ENCODE measurements around the gene VCL.
A peak's percentile ranks its signal among the peaks of the same experiment; 100 is the strongest.

Gene VCL

DNA sequence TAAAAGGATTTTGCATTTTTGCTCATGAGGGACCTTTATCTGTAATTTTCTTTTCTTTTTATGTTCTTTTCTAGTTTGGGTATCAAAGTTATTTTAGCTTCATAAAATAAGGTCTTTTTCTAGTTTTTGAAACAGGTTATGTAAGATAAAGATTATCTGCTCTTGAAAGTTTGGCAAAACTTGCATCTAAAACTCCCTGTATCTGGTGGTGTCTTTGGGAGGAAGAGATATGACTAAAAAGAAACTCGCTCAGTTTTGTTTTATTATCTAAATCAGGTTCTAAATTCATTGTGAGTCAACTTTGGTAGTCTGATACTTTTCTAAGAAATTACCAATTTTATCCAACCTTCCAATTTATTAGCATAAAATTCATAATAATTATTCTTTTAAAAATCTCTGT is 55.1 kb downstream of the VCL start:
- Histone ChIP-seq H3K27me3 (replicated peaks in 2 of 5; ENCODE audit: control insufficient read depth in 4 of 5, insufficient read depth in 5 of 5, low read length in 4 of 5) (no peaks in the 10 kb centered on the region), H3K36me3 (ENCODE audit: control insufficient read depth in 4 of 4, insufficient read depth in 4 of 4, low read length in 3 of 4) (peaks cover 0 to 2% (median 0%) of the 10 kb centered on the region in 4 experiments), H3K27ac (ENCODE audit: insufficient read depth in 1 of 2, low read depth in 1 of 2, low read length in 2 of 2, poor library complexity in 1 of 2, severe bottlenecking in 2 of 2) (no peak overlapping the region), H3K4me3 (ENCODE audit: control insufficient read depth in 1 of 7, extremely low read depth in 1 of 7, insufficient read depth in 4 of 7, low read depth in 2 of 7, low read length in 6 of 7) (no peak overlapping the region), H3K4me1 (ENCODE audit: control extremely low read depth in 1 of 4, control insufficient read depth in 4 of 4, insufficient read depth in 4 of 4, low read length in 3 of 4) (peaks cover 3 to 19% (median 9%) of the 10 kb centered on the region in 4 experiments), H3K9me3 (ENCODE audit: control extremely low read depth in 1 of 5, control insufficient read depth in 4 of 5, insufficient read depth in 2 of 5, low read depth in 1 of 5, low read length in 4 of 5) (no peaks in the 10 kb centered on the region)
- no peak for DNase-seq
- ChIA-PET POLR2A (interaction anchor here (0.6 kb wide), 2 partner anchors 42 to 569 kb away, joined by 3 read pairs; no protein-coding TSS in a partner anchor), CTCF (interaction anchor here (0.8 to 2.2 kb wide), 7 partner anchors 10 to 125 kb away, joined by 3 to 8 read pairs (median 3); no protein-coding TSS in a partner anchor)
- WGBS (ENCODE audit: insufficient coverage), result no CpG with 5 or more reads among the region's 1 CpG

GRCh38 chr10:74055383-74056049 is 57.6 kb downstream of the VCL start:
- H3K36me3 ChIP-seq (ENCODE audit: control insufficient read depth in 4 of 4, insufficient read depth in 4 of 4, low read length in 3 of 4), result peaks cover 0 to 2% (median 0%) of the 10 kb centered on the region in 4 experiments
- H3K9me3 ChIP-seq (ENCODE audit: control extremely low read depth in 1 of 5, control insufficient read depth in 4 of 5, insufficient read depth in 2 of 5, low read depth in 1 of 5, low read length in 4 of 5), result no peaks in the 10 kb centered on the region
- ChIA-PET POLR2A (no interaction called here), CTCF (interaction anchor here (1.3 to 1.7 kb wide), 3 partner anchors 8 to 34 kb away, joined by 3 to 4 read pairs (median 3); no protein-coding TSS in a partner anchor)
- 38% methylated on average over 1 of the region's 4 CpGs for WGBS (ENCODE audit: insufficient coverage)
- H3K4me1 ChIP-seq (ENCODE audit: control extremely low read depth in 1 of 4, control insufficient read depth in 4 of 4, insufficient read depth in 4 of 4, low read length in 3 of 4), result peaks cover 15 to 31% (median 20%) of the 10 kb centered on the region in 4 experiments
- H3K27me3 ChIP-seq (replicated peaks in 2 of 5; ENCODE audit: control insufficient read depth in 4 of 5, insufficient read depth in 5 of 5, low read length in 4 of 5), result no peaks in the 10 kb centered on the region
- H3K27ac ChIP-seq (ENCODE audit: insufficient read depth in 1 of 2, low read depth in 1 of 2, low read length in 2 of 2, poor library complexity in 1 of 2, severe bottlenecking in 2 of 2), result no peak overlapping the region
- DNase-seq, result no peak
- H3K4me3 ChIP-seq (ENCODE audit: control insufficient read depth in 1 of 7, extremely low read depth in 1 of 7, insufficient read depth in 4 of 7, low read depth in 2 of 7, low read length in 6 of 7), result no peak overlapping the region

- POLR2A ChIA-PET, result no interaction called here
- H3K4me3 ChIP-seq (ENCODE audit: control insufficient read depth in 1 of 7, extremely low read depth in 1 of 7, insufficient read depth in 4 of 7, low read depth in 2 of 7, low read length in 6 of 7), result no peak overlapping the region
Measured at GRCh38 chr10:74056050-74056818, 58.3 kb downstream of the VCL start.

DNA sequence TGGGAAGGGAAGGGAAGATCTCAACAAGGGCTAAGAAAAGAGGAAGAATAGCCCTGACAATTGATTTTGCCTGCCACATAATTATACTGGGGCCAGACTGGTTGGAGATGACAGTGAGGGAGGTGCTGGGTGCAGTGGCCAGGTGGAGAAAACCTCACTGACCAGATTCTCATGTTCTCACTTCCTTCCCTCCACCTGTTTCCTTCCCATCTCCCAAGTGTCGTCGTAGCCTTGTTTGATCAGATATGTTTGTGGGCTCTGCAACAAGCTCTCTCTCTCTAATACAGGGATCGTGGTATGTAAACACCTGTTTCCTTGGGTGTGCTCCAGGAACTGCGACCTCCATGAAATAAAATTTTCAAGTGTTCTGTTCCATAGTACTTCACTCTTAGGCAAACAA is 60.2 kb downstream of the VCL start:
- ChIA-PET POLR2A (interaction anchor here (0.6 kb wide), 1 partner anchor 93 kb away, joined by 4 read pairs; no protein-coding TSS in a partner anchor), CTCF (interaction anchor here (0.6 to 2.1 kb wide), 12 partner anchors 9 to 209 kb away, joined by 3 to 8 read pairs (median 4); no protein-coding TSS in a partner anchor)
- no peak overlapping the region for H3K27ac ChIP-seq (ENCODE audit: insufficient read depth in 1 of 2, low read depth in 1 of 2, low read length in 2 of 2, poor library complexity in 1 of 2, severe bottlenecking in 2 of 2)
- no peaks in the 10 kb centered on the region for H3K36me3 ChIP-seq (ENCODE audit: control insufficient read depth in 4 of 4, insufficient read depth in 4 of 4, low read length in 3 of 4)
- peak overlapping the region in 2 of 7 experiments; percentile 16 to 52 for H3K4me3 ChIP-seq (ENCODE audit: control insufficient read depth in 1 of 7, extremely low read depth in 1 of 7, insufficient read depth in 4 of 7, low read depth in 2 of 7, low read length in 6 of 7)
- no peaks in the 10 kb centered on the region for H3K27me3 ChIP-seq (replicated peaks in 2 of 5; ENCODE audit: control insufficient read depth in 4 of 5, insufficient read depth in 5 of 5, low read length in 4 of 5)
- peak; percentile 35 to 88 (median 80) for DNase-seq
- peaks cover 15 to 41% (median 23%) of the 10 kb centered on the region in 4 experiments for H3K4me1 ChIP-seq (ENCODE audit: control extremely low read depth in 1 of 4, control insufficient read depth in 4 of 4, insufficient read depth in 4 of 4, low read length in 3 of 4)
- no CpG with 5 or more reads among the region's 4 CpGs for WGBS (ENCODE audit: insufficient coverage)
- H3K9me3 ChIP-seq (ENCODE audit: control extremely low read depth in 1 of 5, control insufficient read depth in 4 of 5, insufficient read depth in 2 of 5, low read depth in 1 of 5, low read length in 4 of 5), result peaks cover 0 to 3% (median 0%) of the 10 kb centered on the region in 5 experiments

More at GRCh38 chr10:74056050-74056818, 58.3 kb downstream of the VCL start:
- peak in 2 of 3 donors; percentile 59 to 75 for DNase-seq
- 83% methylated on average over 1 of the region's 2 CpGs for WGBS (ENCODE audit: insufficient coverage)
- Histone ChIP-seq H3K9me3 (ENCODE audit: control extremely low read depth in 1 of 5, control insufficient read depth in 4 of 5, insufficient read depth in 2 of 5, low read depth in 1 of 5, low read length in 4 of 5) (no peaks in the 10 kb centered on the region), H3K4me1 (ENCODE audit: control extremely low read depth in 1 of 4, control insufficient read depth in 4 of 4, insufficient read depth in 4 of 4, low read length in 3 of 4) (peaks cover 15 to 38% (median 21%) of the 10 kb centered on the region in 4 experiments), H3K36me3 (ENCODE audit: control insufficient read depth in 4 of 4, insufficient read depth in 4 of 4, low read length in 3 of 4) (peaks cover 0 to 2% (median 0%) of the 10 kb centered on the region in 4 experiments), H3K27me3 (replicated peaks in 2 of 5; ENCODE audit: control insufficient read depth in 4 of 5, insufficient read depth in 5 of 5, low read length in 4 of 5) (no peaks in the 10 kb centered on the region), H3K27ac (ENCODE audit: insufficient read depth in 1 of 2, low read depth in 1 of 2, low read length in 2 of 2, poor library complexity in 1 of 2, severe bottlenecking in 2 of 2) (no peak overlapping the region)
- CTCF ChIA-PET, result interaction anchor here (0.7 to 1.7 kb wide), 6 partner anchors 9 to 176 kb away, joined by 3 to 4 read pairs (median 3); no protein-coding TSS in a partner anchor

- 20% methylated on average over 6 of the region's 7 CpGs for WGBS (ENCODE audit: insufficient coverage)
- peak overlapping the region in 1 of 7 experiments; percentile 52 for H3K4me3 ChIP-seq (ENCODE audit: control insufficient read depth in 1 of 7, extremely low read depth in 1 of 7, insufficient read depth in 4 of 7, low read depth in 2 of 7, low read length in 6 of 7)
- no peak overlapping the region for H3K27ac ChIP-seq (ENCODE audit: insufficient read depth in 1 of 2, low read depth in 1 of 2, low read length in 2 of 2, poor library complexity in 1 of 2, severe bottlenecking in 2 of 2)
- ChIA-PET CTCF (interaction anchor here (0.6 to 2.1 kb wide), 15 partner anchors 9 to 209 kb away, joined by 3 to 8 read pairs (median 3); no protein-coding TSS in a partner anchor), POLR2A (interaction anchor here (0.6 kb wide), 1 partner anchor 94 kb away, joined by 4 read pairs; no protein-coding TSS in a partner anchor)
- no peaks in the 10 kb centered on the region for H3K27me3 ChIP-seq (replicated peaks in 2 of 5; ENCODE audit: control insufficient read depth in 4 of 5, insufficient read depth in 5 of 5, low read length in 4 of 5)
- DNase-seq, result peak; percentile 81 to 89 (median 83)
- H3K36me3 ChIP-seq (ENCODE audit: control insufficient read depth in 4 of 4, insufficient read depth in 4 of 4, low read length in 3 of 4), result peaks cover 0 to 5% (median under 1%) of the 10 kb centered on the region in 4 experiments
- peaks cover 15 to 41% (median 23%) of the 10 kb centered on the region in 4 experiments for H3K4me1 ChIP-seq (ENCODE audit: control extremely low read depth in 1 of 4, control insufficient read depth in 4 of 4, insufficient read depth in 4 of 4, low read length in 3 of 4)
- peaks cover 0 to 6% (median 0%) of the 10 kb centered on the region in 5 experiments for H3K9me3 ChIP-seq (ENCODE audit: control extremely low read depth in 1 of 5, control insufficient read depth in 4 of 5, insufficient read depth in 2 of 5, low read depth in 1 of 5, low read length in 4 of 5)
Measured at GRCh38 chr10:74058658-74059057, 60.7 kb downstream of the VCL start.

DNA sequence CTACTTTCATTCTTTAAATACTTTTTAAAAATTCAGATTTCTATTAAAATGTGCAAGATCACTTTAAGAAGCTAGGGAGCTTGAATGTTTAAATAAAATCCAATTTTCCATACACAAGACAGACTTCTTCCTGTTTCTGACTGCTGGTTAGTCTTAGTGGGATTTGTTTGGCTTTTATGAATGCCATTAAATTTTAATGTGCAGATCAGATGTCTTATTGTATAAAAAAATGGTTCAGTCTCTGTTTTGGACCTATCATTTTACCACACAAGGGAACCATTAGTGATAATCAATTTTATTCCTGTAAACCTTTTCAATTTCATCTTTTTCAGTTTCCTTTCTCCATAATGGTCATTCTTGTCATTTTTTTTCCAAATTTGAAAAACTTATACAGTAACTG is 63.2 kb downstream of the VCL start:
- ChIA-PET CTCF (interaction anchor here (1.2 to 1.5 kb wide), 2 partner anchors 43 to 183 kb away, joined by 3 to 4 read pairs; no protein-coding TSS in a partner anchor), POLR2A (no interaction called here)
- H3K4me3 ChIP-seq (ENCODE audit: control insufficient read depth in 1 of 7, extremely low read depth in 1 of 7, insufficient read depth in 4 of 7, low read depth in 2 of 7, low read length in 6 of 7), result no peak overlapping the region

More for the DNA sequence above, 63.2 kb downstream of the VCL start:
- H3K9me3 ChIP-seq (ENCODE audit: control extremely low read depth in 1 of 5, control insufficient read depth in 4 of 5, insufficient read depth in 2 of 5, low read depth in 1 of 5, low read length in 4 of 5), result peaks cover 0 to 8% (median 0%) of the 10 kb centered on the region in 5 experiments
- H3K4me1 ChIP-seq (ENCODE audit: control extremely low read depth in 1 of 4, control insufficient read depth in 4 of 4, insufficient read depth in 4 of 4, low read length in 3 of 4), result peaks cover 15 to 34% (median 22%) of the 10 kb centered on the region in 4 experiments
- H3K27ac ChIP-seq (ENCODE audit: insufficient read depth in 1 of 2, low read depth in 1 of 2, low read length in 2 of 2, poor library complexity in 1 of 2, severe bottlenecking in 2 of 2), result no peak overlapping the region
- H3K27me3 ChIP-seq (replicated peaks in 2 of 5; ENCODE audit: control insufficient read depth in 4 of 5, insufficient read depth in 5 of 5, low read length in 4 of 5), result no peaks in the 10 kb centered on the region
- H3K36me3 ChIP-seq (ENCODE audit: control insufficient read depth in 4 of 4, insufficient read depth in 4 of 4, low read length in 3 of 4), result peaks cover 0 to 12% (median 2%) of the 10 kb centered on the region in 4 experiments
- DNase-seq, result no peak
